WTC11 (cell line): ENCODE results near the gene KLHL29.
"Not testable (repeated sequence)": the region's sequence is repeated elsewhere in the genome, so short reads cannot be mapped to it uniquely, and the experiment has no call there.

Experiments used
- AFF4 ChIP-seq: sonication (generic); formaldehyde crosslinking; IDR thresholded peaks from 2 replicates; pipeline ENCODE4 v1.8.1; 2023; ENCODE audit warnings: mild to moderate bottlenecking, missing genetic modification reagents, borderline replicate concordance
- ATF2 ChIP-seq: sonication (generic); formaldehyde crosslinking; IDR thresholded peaks from 2 replicates; pipeline ENCODE4 v1.8.1; 2022; ENCODE audit warnings: low read depth, missing genetic modification reagents, borderline replicate concordance
- CTCF ChIP-seq: fragments of 200-600 bp; IDR thresholded peaks from 2 replicates; pipeline ENCODE4 v1.8.0; 2022; ENCODE audit warnings: antibody characterized with exemption
- ETV6 ChIP-seq: sonication (generic); formaldehyde crosslinking; IDR thresholded peaks from 2 replicates; pipeline ENCODE4 v1.8.1; 2022; ENCODE audit warnings: mild to moderate bottlenecking, missing genetic modification reagents
- FOXP1 ChIP-seq: sonication (generic); formaldehyde crosslinking; IDR thresholded peaks from 2 replicates; pipeline ENCODE4 v1.8.0; 2022; ENCODE audit warnings: missing genetic modification reagents, mild to moderate bottlenecking, moderate library complexity, borderline replicate concordance
- GRHL2 ChIP-seq: fragments of 250-450 bp; sonication (Bioruptor Pico); IDR thresholded peaks from 2 replicates; pipeline ENCODE4 v1.8.0; 2022; ENCODE audit warnings: mild to moderate bottlenecking, moderate library complexity; ENCODE audit not compliant: insufficient replicate concordance, severe bottlenecking
- NR1H2 ChIP-seq: sonication (generic); formaldehyde crosslinking; IDR thresholded peaks from 2 replicates; pipeline ENCODE4 v1.9.0; 2021; ENCODE audit warnings: mild to moderate bottlenecking, moderate library complexity, missing genetic modification reagents
- NR3C1 ChIP-seq: sonication (generic); formaldehyde crosslinking; conservative IDR thresholded peaks from 2 replicates; pipeline ENCODE4 v1.8.1; 2023; ENCODE audit warnings: low read depth, mild to moderate bottlenecking, missing genetic modification reagents
- ZNF317 ChIP-seq: sonication (generic); formaldehyde crosslinking; IDR thresholded peaks from 2 replicates; pipeline ENCODE4 v1.8.1; 2023; ENCODE audit warnings: low read depth, mild to moderate bottlenecking, moderate library complexity, missing genetic modification reagents, borderline replicate concordance
- TF ChIP-seq, protein P1 (sequence below): sonication (generic); formaldehyde crosslinking; IDR thresholded peaks from 2 replicates; pipeline ENCODE4 v1.8.1; 2023; ENCODE audit warnings: mild to moderate bottlenecking, missing genetic modification reagents, moderate library complexity

- not testable (repeated sequence) for TF ChIP-seq AFF4 (CRISPR knock-in tag); NR3C1; FOXP1 (CRISPR knock-in tag); CTCF; NR1H2 (CRISPR knock-in tag); ATF2; ZNF317 (CRISPR knock-in tag); GRHL2 (CRISPR knock-in tag); ETV6
- TF ChIP-seq, protein P1, sequence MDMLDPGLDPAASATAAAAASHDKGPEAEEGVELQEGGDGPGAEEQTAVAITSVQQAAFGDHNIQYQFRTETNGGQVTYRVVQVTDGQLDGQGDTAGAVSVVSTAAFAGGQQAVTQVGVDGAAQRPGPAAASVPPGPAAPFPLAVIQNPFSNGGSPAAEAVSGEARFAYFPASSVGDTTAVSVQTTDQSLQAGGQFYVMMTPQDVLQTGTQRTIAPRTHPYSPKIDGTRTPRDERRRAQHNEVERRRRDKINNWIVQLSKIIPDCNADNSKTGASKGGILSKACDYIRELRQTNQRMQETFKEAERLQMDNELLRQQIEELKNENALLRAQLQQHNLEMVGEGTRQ (CRISPR knock-in tag), result not testable (repeated sequence)
Measured at GRCh38 chr2:23348093-23348481, 36.9 kb upstream of the KLHL29 start.
